HG02610 (cell line): ENCODE measurements around the gene PEPD.

Source experiments
- ATAC-seq: cut with Tn5 transposase; IDR thresholded peaks from one replicate; pipeline ENCODE4 v1.9.1; 2021; ENCODE audit warnings: mild to moderate bottlenecking, moderate library complexity; ENCODE audit not compliant: unreplicated experiment

The PEPD gene

DNA sequence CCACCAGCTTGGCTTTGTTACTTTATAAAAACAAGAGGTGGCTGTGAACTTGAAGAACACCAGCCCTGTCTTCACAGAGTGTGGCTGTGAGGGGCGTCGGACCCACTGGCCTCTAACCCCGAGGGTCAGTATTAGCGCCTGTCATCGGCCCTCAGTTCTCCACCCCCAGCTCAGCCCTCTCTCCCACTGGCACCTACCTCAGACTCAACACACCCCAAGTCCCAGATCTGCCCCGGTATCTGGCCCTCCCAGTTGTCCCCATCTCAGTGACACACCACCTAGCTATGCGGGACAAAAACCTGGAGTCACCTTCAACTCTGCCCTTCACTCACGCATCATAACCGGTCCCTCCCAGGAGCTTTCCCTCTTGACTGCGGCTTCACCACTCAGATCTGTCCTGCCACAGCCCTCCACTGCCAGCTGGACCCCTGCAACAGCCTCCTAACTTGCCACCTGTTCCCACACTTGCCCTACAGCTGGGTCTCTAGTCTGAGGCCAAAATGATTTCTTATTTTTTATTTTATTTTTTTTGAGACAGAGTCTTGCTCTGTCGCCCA is 45.4 kb downstream of the PEPD start:
- no peak for ATAC-seq

DNA sequence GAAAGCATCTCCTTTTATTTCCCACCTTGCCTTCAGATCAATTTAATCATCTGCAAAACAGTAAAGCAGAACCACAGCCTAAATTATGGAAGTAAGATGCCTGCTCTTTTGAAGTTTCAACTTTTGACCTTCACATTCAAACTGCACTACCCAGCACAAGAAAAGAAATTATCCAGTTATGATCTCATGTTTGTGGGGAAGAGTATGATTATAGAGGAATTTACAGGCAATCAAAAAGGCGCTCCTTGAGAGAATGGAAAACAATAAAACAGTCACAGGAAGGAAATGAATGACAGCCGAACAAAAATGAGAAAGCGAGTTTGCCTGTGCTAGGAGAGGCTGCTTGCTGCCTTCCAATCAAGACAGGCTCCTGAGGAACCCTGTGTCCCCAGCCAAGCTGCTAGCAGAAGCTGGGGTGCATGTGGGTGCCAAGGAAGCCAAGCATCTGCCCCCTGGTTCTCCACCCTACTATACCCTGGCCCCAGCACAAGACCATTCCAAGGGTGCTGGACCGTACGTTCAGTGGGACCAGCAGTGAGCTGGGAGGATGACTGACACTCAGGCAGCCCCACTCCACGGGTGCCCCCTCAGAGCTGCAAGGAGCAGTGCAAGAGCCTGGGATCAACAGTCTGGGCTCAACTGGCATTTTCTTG is 47.8 kb downstream of the PEPD start:
- ATAC-seq = no peak

DNA sequence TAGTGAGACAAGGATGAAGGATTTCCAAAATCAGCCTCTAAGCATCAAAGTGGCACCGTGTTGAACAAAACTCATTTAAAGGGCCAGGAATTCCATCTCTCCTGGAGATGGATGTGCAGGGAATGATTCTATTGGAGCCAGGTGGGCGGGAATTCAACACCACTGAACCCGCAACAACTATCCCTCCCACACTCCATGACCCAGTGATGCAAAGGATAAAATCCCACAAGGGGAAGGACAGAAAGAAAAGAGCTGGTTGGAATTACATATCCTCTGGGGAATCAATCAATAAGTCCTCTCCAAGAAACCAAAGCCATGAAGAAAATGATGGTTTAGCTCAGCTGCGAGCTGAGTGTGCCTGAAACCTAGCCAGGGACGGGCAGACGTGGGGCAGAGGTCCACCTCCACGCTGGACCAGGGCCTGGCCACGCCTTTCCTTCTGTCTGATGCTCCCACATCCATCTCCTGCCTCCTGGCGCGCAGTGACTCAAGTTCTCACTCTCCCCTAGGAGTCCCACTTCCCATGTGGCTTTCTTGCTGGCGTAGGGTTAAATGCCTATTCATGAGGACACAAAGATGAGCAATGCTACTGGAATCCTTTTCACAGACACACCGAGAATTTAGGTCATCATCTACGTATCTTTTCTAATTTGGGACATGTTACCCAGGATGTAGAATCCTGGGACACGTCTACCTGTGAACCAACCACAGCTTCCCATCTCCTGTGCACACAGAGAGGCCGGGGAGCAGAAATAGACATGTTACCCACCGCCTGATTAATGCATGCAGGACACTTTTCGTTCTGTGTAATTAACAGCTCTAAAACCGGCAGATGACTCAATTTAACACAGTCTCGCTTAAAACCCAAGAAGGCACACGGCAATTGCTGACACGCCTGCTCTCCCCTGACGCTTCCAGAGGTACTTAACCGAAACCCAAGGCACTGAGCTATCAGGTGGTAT is 48.6 kb downstream of the PEPD start:
- ATAC-seq = no peak

DNA sequence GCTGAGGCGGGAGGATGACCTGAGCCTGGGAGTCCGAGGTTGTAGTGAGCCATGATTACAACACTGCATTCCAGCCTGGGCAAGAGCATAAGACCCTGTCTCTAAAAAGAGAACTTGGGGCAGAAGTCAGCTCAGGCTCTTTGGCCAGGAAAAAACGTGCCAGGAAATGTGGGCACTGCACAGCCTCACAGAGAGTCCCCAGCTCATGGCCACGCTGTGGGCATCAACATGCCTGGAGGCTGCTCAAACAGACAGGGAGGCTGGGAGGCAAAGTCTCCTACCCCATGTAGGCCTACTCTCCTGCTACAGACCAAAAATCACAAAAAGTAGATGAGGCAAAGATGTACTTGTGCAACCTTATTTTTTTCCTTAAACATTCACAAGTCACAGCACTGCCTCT is 49.4 kb downstream of the PEPD start:
- no peak for ATAC-seq

GRCh38 chr19:33471111-33471996 is 50.2 kb downstream of the PEPD start:
- no peak for ATAC-seq

- ATAC-seq = no peak
Measured at GRCh38 chr19:33470686-33471085, 50.9 kb downstream of the PEPD start.

- no peak for ATAC-seq
Measured at GRCh38 chr19:33470040-33470330, 51.6 kb downstream of the PEPD start.

DNA sequence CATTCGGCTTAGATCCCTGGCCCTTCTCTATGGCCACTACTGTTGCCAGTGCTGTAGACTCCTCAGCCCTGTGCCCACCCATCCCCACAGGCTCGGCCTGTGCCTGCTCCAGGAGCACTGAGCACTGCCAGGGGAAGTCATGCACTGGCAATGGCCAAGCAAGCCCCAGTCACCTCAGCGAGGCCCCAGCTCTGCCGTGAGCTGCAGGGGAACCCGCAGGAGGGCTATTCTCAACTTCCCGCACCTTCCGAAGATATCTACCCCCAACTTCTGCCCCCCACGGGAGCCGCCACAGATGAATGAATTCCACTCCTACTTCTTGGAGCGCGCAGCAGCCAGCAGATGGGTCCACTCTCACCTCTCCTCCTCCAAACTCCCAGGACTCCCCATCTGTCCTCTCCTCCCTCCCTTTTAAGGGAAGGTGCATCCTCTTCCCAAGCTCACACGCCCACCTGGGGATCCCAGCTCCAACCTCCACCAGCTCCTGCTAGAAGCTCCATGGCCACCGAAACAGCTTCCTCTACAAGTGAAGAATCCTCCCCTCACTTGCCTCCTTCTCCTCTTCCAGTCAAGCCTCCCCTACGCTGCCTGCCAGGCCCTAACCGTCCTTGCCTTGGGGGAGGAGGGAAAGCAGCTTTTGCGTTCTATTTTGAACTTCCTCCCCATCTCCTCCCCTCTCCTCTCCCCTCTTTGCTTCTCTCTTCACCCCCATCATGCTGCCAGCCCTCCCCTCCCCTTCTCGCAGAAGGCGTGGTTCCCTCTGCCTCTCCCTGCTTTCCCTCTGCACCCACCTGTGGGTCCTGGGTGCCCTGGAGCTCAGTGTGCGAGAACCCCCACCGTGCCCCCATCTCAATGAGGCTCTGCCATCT is 52.2 kb downstream of the PEPD start:
- ATAC-seq = no peak

DNA sequence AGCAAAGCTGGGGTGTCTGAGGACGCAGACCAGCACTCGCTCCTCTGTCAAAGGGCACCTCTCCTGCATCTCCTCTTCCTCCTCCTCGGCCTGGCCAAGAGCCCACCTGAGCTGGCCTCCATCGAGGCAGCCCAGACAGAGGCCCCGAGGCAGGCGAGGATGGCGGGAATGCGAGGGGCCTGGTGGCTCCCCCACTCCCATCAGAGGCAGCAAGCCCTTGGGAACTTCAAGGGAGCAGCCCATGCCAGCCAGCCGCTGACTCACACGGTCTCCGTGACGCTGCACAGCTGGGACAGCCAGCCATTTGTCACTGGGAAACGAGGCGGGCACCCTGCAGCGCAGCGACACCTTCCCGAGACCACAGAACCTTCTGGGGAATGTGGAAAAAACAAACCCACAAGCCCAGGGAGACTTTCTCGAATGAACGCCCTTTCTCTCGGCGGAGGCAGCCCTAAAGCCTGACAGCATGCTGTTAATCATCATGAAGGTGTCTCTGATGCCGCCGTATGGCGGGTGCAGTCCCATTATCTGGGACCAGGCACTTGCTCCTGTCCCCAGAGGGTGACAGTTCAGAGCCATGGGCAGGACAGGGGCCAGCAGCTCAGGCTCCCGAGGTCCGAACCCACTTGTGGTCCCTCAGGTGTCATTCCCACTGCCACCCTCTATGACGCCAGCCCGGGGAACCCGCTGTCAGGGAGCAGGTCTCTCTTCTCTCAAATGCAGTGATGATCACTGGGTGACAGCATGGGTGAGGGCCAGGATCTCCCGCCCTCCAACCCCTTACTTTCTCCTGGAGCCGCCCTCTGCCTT is 53.0 kb downstream of the PEPD start:
- ATAC-seq = no peak

DNA sequence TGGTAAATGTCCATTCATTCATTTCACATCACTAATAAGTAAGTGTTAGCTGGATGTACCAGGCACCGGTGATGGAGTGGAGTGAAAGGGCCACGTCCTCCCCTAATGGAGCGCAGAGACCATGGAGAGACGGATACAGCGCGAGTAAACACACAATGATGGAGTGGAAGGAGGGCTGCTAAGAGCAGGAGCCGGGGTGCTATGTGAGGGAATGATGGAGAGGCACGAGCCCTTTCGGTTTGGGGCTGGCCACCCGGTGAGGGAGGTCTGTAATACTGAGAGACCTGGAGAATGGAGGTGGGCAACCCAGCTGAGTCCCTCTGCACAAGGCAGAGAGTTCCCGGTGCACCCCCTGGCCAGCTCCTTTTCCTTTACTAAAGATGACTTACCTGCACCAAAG is 53.7 kb downstream of the PEPD start:
- ATAC-seq = no peak

GRCh38 chr19:33465834-33466233 is 55.8 kb downstream of the PEPD start:
- no peak for ATAC-seq

- no peak for ATAC-seq
Measured at GRCh38 chr19:33465371-33465770, 56.2 kb downstream of the PEPD start.

DNA sequence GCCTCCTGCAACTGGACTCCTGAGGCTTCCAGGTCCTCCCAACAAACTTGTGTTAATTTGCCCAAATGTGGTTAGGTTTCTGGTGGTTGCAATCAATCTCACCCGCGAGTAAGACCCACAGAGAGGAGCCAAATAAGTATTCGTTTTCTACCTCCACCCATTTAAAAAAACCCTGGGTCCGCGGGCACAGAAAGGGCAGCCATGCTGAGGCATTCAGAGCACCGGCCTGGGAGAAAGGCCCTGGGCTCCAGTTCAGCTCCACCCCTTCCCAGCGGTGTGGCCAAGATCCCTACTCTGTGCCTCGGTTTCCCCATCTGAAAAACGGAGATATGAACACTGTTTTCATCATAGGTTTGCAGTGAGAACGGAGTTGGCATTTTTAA is 56.9 kb downstream of the PEPD start:
- no peak for ATAC-seq

- no peak for ATAC-seq
Measured at GRCh38 chr19:33464010-33464732, 57.4 kb downstream of the PEPD start.

DNA sequence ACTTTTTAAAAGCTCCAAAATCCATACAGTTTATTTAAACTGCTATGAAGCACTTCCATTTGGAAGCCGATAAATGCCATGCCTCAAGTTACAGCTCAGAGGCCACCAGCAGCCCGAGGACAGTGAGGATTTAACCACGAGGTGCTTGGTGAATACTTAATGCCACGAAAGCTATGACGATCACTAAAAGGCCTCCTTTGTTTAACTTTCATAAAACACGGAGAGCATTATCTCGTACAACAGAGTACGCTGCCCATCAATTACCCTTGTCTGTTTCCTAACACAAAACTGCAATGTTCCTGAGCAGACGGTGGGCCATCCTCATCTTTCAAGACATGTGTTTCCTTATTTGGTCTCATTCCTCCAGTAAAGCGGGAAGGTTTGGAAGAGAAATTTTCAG is 58.4 kb downstream of the PEPD start:
- no peak for ATAC-seq

GRCh38 chr19:33462112-33462791 is 59.3 kb downstream of the PEPD start:
- no peak for ATAC-seq

DNA sequence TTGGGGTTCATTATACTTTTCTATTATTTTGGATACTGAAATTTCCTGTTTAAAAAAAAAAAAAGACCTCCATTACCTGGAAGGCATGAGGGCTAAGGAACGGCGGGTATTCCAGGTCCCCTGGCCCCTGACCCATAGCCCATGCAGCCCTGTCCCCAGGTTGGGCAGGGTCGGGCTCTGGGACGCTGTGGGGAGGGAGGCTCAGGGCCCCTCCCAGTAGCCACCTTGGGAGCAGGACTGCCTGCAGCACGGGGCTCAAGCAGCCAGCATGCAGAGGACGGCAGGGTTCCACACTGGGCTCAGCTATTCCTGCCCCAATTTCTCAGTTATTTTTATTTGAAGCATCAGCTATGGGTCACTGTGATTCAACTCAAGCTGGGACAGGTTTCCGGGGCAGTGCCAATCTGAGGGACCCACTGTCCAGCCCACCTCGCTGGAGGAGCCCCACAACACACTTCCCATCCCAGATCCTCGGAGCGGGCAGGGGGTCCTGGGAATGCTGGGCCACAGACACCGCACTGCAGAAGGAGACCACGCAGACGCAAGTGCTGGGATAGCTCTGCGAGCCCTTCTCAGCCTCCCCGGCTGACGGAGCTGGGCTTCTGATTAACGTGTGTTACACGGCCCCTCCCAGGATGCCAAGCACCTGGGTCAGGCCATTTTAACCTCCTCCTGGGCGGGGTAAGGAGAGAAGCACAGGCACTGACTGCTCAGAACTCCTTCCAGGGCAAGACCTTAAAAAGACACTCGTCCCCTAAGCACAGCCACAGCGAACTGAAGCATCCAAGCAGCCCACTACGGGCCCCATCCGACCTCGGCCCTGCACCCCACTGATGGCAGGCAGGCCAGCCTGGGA is 60.1 kb downstream of the PEPD start:
- ATAC-seq = no peak
